ENCODE results near the gene GDPD4. TPM values are rescaled to one million over a fixed set of nuclear protein-coding genes. Genes with fewer than 3 reads are reported as not detected.

The GDPD4 gene
- total RNA-seq, 1 donor from 2014 or later: not detected

DNA sequence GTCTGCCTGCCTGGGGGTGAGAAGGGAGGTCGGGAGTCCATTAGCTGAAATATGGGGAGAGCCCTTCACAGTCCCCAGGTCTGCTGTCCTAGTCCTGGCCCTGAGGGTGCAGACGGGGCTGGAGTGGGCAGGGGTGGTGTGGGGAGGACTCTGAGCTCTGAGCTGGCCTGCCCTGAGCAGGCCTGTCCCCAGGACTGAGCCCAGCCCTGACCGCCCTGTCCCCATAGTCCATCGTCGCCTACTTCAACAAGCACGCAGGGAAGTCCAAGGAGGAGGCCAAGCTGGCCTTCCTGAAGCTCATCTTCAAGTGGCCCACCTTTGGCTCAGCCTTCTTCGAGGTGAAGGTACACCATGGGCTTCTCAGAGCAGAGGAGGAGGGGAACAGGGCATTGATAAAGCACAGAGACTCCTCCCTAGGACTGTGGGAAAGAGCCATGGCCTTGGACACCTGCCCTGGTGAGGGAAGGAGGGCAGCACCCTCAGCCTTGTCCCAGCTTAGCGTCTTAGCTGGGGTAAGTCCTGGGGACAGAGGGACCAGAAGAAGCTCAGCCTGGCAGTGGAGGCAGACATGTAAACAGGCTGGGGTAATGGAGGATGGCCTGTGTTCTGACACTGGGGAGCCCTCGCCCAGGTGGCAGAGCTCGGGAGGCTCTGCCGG lies 89.8 kb downstream of the GDPD4 start:
- peaks cover 16% of the 10 kb centered on the region for H3K27me3 Mint-ChIP-seq (ENCODE audit: unreplicated experiment)
- no peaks in the 10 kb centered on the region for H3K4me1 Mint-ChIP-seq (ENCODE audit: unreplicated experiment)
- TF ChIP-seq, protein P1, sequence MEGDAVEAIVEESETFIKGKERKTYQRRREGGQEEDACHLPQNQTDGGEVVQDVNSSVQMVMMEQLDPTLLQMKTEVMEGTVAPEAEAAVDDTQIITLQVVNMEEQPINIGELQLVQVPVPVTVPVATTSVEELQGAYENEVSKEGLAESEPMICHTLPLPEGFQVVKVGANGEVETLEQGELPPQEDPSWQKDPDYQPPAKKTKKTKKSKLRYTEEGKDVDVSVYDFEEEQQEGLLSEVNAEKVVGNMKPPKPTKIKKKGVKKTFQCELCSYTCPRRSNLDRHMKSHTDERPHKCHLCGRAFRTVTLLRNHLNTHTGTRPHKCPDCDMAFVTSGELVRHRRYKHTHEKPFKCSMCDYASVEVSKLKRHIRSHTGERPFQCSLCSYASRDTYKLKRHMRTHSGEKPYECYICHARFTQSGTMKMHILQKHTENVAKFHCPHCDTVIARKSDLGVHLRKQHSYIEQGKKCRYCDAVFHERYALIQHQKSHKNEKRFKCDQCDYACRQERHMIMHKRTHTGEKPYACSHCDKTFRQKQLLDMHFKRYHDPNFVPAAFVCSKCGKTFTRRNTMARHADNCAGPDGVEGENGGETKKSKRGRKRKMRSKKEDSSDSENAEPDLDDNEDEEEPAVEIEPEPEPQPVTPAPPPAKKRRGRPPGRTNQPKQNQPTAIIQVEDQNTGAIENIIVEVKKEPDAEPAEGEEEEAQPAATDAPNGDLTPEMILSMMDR (IDR thresholded peaks at IDR 0.05): no peak
- peak; percentile 76 for DNase-seq (ENCODE audit: extremely low spot score, unreplicated experiment)
- no peak overlapping the region for H3K4me3 Mint-ChIP-seq (ENCODE audit: unreplicated experiment)
- H3K9me3 Mint-ChIP-seq (ENCODE audit: unreplicated experiment): no peaks in the 10 kb centered on the region
- H3K36me3 Mint-ChIP-seq (ENCODE audit: unreplicated experiment): no peaks in the 10 kb centered on the region
- H3K27ac Mint-ChIP-seq (ENCODE audit: unreplicated experiment): no peak overlapping the region

DNA sequence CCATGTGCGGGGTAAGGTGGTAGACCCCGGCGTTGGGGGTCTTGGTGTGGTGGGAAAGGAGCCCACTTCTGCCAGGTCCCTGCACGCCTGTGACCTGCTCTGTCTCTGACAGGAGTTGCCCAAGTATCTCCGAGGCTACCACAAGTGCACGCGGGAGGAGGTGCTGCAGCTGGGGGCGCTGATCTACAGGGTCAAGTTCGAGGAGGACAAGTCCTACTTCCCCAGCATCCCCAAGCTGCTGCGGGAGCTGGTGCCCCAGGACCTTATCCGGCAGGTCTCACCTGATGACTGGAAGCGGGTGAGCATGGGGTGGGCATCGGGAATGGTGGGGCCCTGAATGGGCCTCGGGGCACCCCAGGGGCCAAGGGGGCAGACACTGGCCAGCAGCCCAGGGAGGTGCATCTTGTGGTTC lies 90.4 kb downstream of the GDPD4 start:
- DNase-seq (ENCODE audit: extremely low spot score, unreplicated experiment): peak; percentile 77
- H3K27me3 Mint-ChIP-seq (ENCODE audit: unreplicated experiment): peaks cover 13% of the 10 kb centered on the region
- no peaks in the 10 kb centered on the region for H3K4me1 Mint-ChIP-seq (ENCODE audit: unreplicated experiment)
- H3K36me3 Mint-ChIP-seq (ENCODE audit: unreplicated experiment): no peaks in the 10 kb centered on the region
- H3K9me3 Mint-ChIP-seq (ENCODE audit: unreplicated experiment): no peaks in the 10 kb centered on the region
- H3K27ac Mint-ChIP-seq (ENCODE audit: unreplicated experiment): no peak overlapping the region
- TF ChIP-seq, protein P1 (IDR thresholded peaks at IDR 0.05): no peak
- H3K4me3 Mint-ChIP-seq (ENCODE audit: unreplicated experiment): no peak overlapping the region

DNA sequence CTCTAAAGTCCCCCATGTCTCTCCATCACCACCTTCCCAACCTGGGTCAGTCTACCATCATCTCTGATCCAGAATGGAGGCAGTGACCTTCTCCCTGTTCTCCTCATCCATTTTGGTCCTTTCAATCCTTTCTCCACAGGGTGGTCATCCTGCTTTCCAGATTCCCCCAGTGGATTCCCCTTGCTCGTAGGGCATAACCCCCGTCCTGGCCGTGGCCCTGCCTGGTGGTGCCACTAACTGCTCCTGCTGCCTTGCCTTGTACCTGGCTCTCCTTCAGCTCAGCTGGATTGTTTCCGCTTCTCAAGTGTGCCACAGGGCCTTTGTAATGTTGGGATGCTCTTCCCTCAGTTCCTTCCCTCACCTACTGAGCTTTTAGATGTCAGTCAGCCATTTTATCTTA lies 91.8 kb downstream of the GDPD4 start:
- Mint-ChIP-seq H3K4me3 (ENCODE audit: unreplicated experiment) (no peak overlapping the region), H3K27me3 (ENCODE audit: unreplicated experiment) (no peaks in the 10 kb centered on the region)

DNA sequence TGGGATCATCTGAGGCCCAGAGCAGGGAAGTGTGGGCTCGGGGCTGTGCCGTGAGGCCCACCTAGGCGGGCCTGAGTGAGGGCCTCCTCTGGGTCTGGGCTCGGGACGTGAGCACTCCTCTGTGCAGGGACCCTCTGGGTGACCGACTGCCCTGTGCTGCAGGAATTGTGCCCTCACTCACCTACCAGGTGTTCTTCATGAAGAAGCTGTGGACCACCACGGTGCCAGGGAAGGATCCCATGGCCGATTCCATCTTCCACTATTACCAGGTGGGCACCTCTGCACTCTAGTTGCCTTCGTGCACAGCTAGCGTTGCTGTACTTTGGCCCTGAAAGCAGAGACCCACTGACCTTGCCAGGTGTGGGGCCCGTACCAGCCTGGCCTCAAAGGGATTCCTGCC lies 93.0 kb downstream of the GDPD4 start:
- Mint-ChIP-seq H3K27ac (ENCODE audit: unreplicated experiment) (no peak overlapping the region), H3K36me3 (ENCODE audit: unreplicated experiment) (no peaks in the 10 kb centered on the region), H3K27me3 (ENCODE audit: unreplicated experiment) (no peaks in the 10 kb centered on the region), H3K4me3 (ENCODE audit: unreplicated experiment) (no peak overlapping the region), H3K4me1 (ENCODE audit: unreplicated experiment) (no peaks in the 10 kb centered on the region), H3K9me3 (ENCODE audit: unreplicated experiment) (no peaks in the 10 kb centered on the region)
- TF ChIP-seq, protein P1 (IDR thresholded peaks at IDR 0.05): no peak
- peak; percentile 73 for DNase-seq (ENCODE audit: extremely low spot score, unreplicated experiment)

More for the DNA sequence above, 91.8 kb downstream of the GDPD4 start:
- H3K4me1 Mint-ChIP-seq (ENCODE audit: unreplicated experiment): no peaks in the 10 kb centered on the region
- no peaks in the 10 kb centered on the region for H3K36me3 Mint-ChIP-seq (ENCODE audit: unreplicated experiment)
- TF ChIP-seq, protein P1 (IDR thresholded peaks at IDR 0.05): no peak
- no peaks in the 10 kb centered on the region for H3K9me3 Mint-ChIP-seq (ENCODE audit: unreplicated experiment)
- no peak overlapping the region for H3K27ac Mint-ChIP-seq (ENCODE audit: unreplicated experiment)
- DNase-seq (ENCODE audit: extremely low spot score, unreplicated experiment): peak; percentile 68

DNA sequence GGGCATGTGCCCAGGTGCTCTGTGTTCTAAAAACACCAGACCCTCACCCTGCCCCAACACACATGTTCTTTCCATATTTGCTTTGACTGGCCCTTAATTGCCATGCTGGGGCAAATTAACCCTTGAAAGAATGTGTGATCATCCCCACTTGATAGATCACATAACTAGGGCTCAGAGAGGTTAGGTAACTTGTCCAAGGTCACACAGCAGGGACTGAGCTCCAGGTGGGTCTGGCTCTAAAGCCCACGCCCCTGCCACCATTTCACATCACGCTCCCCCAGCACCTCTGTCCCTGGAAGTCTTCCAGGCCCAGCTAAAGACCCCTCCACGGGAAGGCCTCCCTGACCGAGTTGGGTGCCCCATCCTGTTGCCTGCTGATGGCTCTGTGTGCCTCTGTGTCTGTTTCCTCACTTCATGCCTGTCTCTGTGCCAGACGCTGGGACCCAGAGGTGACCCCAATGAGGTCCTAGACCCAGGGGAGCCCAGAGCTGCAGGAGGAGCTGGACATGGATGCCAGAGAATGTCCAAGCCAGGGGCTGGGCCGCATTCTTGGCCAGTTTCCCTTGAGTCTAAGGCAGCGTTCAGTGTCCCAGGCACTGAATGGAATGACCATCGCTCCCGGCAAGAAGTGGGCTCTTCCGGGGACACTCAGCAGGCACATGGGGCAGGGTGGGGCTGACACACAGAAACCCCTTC lies 93.7 kb downstream of the GDPD4 start:
- peak; percentile 73 for DNase-seq (ENCODE audit: extremely low spot score, unreplicated experiment)
- TF ChIP-seq, protein P1 (IDR thresholded peaks at IDR 0.05): no peak
- no peaks in the 10 kb centered on the region for H3K9me3 Mint-ChIP-seq (ENCODE audit: unreplicated experiment)

More for the DNA sequence above, 93.7 kb downstream of the GDPD4 start:
- Mint-ChIP-seq H3K4me1 (ENCODE audit: unreplicated experiment) (no peaks in the 10 kb centered on the region), H3K4me3 (ENCODE audit: unreplicated experiment) (no peak overlapping the region), H3K27ac (ENCODE audit: unreplicated experiment) (no peak overlapping the region), H3K36me3 (ENCODE audit: unreplicated experiment) (no peaks in the 10 kb centered on the region), H3K27me3 (ENCODE audit: unreplicated experiment) (no peaks in the 10 kb centered on the region)
